GM19193 (cell line): ENCODE data around the gene SLC2A9.

Experiments used
- POLR2A ChIP-seq: IDR thresholded peaks from 4 replicates; pipeline ENCODE4 v1.6.1; 2011; ENCODE audit not compliant: insufficient read depth, insufficient read length; ENCODE audit errors: extremely low read depth

SLC2A9 gene

GRCh38 chr4:9947168-9948062 is 73.9 kb downstream of the SLC2A9 start:
- no peak for TF ChIP-seq POLR2A

DNA sequence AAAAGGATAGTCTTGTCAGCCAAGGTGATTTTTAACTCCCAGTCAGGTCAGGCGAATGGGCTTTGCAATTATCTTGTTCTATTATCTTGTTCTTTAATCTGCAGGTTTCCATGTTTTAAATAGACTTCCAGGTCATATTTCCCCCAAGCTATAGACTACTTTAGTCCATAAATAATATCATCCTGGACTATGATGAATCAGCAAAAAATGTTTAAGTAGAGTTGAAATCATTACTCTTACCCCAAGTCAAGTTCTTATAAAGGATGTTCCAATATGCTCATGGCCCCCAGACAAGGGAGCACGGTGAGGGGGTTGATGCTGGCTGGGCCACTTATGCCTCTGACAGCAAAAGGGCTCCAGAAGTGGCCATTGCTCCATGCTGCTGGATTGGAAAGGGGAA is 75.1 kb downstream of the SLC2A9 start:
- no peak for TF ChIP-seq POLR2A

DNA sequence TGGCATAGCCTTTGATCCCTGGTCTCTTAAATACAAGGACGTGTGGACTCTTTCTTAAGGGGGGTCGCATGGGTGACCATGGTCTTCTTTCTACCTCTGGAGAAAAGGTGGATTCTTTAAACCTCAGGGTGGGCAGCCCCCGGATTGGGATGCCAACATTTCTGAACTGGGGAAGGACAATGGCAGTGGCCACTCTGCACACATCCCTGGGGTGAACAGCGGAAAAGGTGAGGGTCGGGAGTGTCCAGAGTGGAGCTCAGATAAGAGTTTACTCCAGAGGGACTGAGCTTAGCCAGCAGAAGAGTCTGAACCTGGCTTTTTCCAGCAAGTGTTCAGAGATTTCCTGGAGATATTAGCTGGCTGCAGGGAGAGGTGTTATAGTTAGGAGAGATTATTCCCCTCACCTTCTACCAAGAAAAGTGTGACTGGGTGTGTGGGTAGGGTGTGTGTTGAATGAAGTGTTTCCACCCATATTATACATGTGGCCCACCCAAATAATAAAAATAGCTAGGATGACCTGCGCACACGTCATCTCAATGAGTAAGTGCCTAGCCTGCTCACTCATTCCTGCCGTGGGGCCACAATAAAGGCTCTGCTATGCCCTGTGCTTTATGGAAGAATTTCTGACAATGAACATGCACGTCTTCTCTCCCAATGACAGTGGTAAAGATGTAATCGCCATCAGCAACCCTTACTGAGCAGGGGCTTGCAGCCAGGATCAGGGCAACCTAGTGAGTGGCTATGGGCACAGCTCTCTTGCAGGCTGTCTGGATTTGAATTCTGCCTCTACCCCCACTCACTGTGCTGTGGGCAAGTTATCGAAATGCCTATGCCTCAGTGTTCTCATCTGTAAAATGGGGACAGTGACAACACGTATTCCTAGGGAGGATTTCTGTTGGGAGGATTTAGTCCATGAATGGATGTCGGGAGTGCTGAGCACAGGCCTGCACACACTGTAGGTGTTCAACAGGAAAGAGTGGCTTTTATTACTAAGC is 76.6 kb downstream of the SLC2A9 start:
- TF ChIP-seq POLR2A: no peak

GRCh38 chr4:9943761-9944160 is 77.5 kb downstream of the SLC2A9 start:
- TF ChIP-seq POLR2A: no peak

DNA sequence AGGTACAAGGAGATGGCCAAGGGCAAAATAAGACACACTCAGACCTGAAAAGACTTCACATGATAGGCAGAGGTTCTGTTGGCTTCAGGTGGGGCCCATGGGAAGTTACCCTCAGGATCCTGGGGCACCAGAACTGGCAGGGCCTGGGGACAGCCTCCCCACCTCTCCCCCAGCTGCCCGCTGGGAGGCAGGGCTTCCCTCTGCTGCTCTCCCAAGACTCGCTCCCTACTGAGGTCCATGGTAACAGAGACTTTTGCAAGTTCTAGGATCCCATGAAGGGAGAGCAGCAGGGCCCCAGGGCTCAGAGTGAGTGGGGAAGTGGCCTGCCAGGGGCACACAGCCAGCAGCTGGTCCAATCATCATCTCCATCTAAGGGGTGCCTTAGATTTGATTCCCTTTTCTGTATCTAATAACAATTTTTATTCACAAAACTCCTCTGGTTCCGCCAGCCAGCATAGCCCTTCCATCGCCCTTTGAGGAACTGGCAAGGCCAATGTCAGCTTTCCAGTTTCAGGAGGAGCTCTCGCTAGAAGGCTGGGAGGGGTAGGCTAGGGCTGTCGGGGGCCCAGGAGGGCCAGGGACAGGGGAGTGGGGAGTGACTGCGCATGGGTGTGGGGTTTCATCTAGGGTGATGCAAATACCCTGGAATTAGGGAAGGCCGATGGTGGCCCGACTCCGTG is 78.2 kb downstream of the SLC2A9 start:
- no peak for TF ChIP-seq POLR2A

DNA sequence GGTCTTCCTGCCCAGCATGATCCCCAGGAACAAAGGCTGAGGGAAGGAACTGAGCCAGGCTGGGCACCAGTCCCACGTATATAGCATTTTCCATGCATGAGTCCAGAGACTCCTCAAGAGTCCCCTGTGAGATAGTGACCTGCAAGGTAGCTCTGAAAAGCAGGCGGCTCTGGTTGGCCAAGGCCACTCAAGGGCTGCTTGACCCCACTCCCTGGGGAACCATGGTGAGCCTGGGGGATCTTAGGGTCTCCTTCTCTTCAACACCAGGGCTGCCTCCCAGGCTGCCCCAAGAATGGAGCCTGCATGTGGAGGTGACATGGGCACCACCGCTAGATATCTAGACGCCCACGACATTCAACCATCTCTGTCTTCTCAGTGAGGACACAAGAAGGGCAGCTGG is 79.2 kb downstream of the SLC2A9 start:
- no peak for TF ChIP-seq POLR2A

- no peak for TF ChIP-seq POLR2A
Measured at GRCh38 chr4:9940041-9940440, 81.3 kb downstream of the SLC2A9 start.

GRCh38 chr4:9938933-9939332 is 82.4 kb downstream of the SLC2A9 start:
- no peak for TF ChIP-seq POLR2A

GRCh38 chr4:9937078-9937477 is 84.2 kb downstream of the SLC2A9 start:
- TF ChIP-seq POLR2A: no peak

GRCh38 chr4:9936129-9936644 is 85.1 kb downstream of the SLC2A9 start:
- no peak for TF ChIP-seq POLR2A

DNA sequence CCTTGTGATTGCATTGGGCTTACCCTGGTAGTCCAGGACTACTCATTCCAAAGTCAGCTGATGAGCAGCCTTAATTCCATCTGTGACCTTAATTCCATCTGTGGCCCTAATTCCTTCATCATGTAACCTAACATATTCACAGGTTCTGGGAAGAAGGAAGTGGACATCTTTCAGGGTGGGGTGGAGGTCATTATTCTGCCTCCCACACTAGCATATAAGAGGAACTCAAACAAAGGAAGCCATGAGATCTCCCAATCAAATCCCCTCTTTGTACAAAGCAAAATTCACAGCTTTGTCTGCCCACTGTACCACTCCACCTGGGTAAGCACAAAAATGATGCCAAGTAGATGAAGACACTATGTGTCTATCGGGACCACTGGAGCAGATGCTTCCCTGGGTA is 87.3 kb downstream of the SLC2A9 start:
- TF ChIP-seq POLR2A: no peak

GRCh38 chr4:9933184-9933583 is 88.1 kb downstream of the SLC2A9 start:
- TF ChIP-seq POLR2A: no peak

DNA sequence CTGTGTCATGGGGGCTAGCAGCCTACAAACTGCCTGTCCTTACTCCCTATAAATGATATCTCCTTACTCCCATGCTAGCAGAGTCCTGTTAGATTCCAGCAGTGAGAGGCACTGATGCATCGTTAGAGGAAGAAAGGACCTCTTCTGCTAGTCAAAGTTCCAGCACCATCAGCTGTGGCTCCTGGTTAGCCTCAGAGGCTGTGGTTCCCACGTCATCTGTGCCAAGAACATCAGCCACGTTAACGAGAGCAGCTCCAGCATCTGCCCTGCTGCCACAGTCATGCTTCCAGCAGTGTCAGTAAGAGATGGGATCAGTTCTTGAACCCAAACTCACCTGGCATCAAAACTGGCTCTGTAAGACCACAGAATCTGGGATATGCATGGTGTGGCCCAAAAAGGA is 88.5 kb downstream of the SLC2A9 start:
- TF ChIP-seq POLR2A: no peak

DNA sequence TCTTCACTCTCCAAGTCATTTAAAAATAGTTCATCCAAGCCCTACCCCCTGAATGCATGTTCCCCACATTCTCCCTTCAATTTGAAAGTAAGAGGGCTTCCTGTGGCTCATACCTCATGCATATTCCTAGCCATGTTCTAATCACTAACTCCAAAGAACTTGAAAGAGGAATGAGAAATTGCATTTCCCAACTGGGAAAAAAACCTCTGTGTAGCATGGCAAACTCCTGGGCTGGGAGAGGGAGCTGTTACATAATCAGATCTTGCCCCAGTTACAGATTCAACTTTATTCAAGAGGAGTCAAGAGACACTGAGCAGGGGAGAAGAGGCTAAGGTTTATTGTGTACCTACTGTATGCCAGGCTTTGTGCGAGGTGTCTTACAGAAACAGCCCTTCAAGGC is 90.2 kb downstream of the SLC2A9 start:
- TF ChIP-seq POLR2A: no peak

DNA sequence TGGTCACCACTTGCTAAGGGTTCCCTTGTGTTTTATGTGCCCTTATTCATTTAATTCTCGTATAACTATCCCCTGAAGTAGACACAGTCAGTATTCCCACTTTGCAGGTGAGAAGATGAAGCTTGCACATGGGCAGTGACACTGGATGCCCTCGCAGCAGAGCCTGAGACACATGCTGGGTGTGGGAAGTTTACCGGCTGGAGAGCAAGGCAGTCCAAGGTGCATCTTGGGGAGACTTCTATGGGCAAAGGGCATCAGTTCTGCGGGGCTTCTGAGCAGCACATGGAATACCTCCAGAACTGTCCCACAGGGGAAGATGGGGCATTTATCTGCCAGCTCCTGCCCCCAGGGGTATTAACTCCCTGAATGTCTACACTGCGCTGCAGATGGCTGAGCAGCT is 92.2 kb downstream of the SLC2A9 start:
- TF ChIP-seq POLR2A: no peak
